Endothelial cell (in vitro differentiated cells): ENCODE measurements around the gene KCNJ6. TPM values are rescaled to one million over a fixed set of nuclear protein-coding genes. Genes with fewer than 3 reads are reported as not detected.

Experiments
- DNase-seq: peaks from one replicate; pipeline ENCODE4 v3.0.0; 2021; ENCODE audit warnings: low spot score
- H3K27ac Mint-ChIP-seq: one replicate; pipeline ENCODE4 v1.8.0; 2021; ENCODE audit warnings: mixed read lengths, inconsistent platforms; ENCODE audit not compliant: unreplicated experiment
- H3K27me3 Mint-ChIP-seq: one replicate; pipeline ENCODE4 v1.8.0; 2021; ENCODE audit warnings: mild to moderate bottlenecking, moderate library complexity, mixed read lengths, inconsistent platforms; ENCODE audit not compliant: unreplicated experiment
- H3K36me3 Mint-ChIP-seq: one replicate; pipeline ENCODE4 v1.8.0; 2021; ENCODE audit warnings: mild to moderate bottlenecking, low read depth, mixed read lengths, inconsistent platforms; ENCODE audit not compliant: unreplicated experiment
- H3K4me1 Mint-ChIP-seq: one replicate; pipeline ENCODE4 v1.8.0; 2021; ENCODE audit warnings: mild to moderate bottlenecking, mixed read lengths, inconsistent platforms; ENCODE audit not compliant: unreplicated experiment
- H3K4me3 Mint-ChIP-seq: one replicate; pipeline ENCODE4 v1.8.0; 2021; ENCODE audit warnings: mild to moderate bottlenecking, mixed read lengths, inconsistent platforms; ENCODE audit not compliant: unreplicated experiment
- H3K9me3 Mint-ChIP-seq: one replicate; pipeline ENCODE4 v1.8.0; 2021; ENCODE audit warnings: mixed read lengths, inconsistent platforms; ENCODE audit not compliant: unreplicated experiment
- total RNA-seq: library from RNA; stranded (reverse); fragmentation: NEBNext Ultra II Directional; extraction: Animal tissue kit (Norgen Biotek cat#: 25700); gene quantifications from one replicate; pipeline ENCODE4 v1.2.1, GENCODE V29; 2021; ENCODE audit not compliant: unreplicated experiment
- TF ChIP-seq, protein P1 (sequence below): fragments of 200-600 bp; sonication (generic); IDR thresholded peaks from one replicate; pipeline ENCODE4 v1.5.0; 2021; ENCODE audit warnings: antibody characterized with exemption; ENCODE audit not compliant: unreplicated experiment

Gene KCNJ6
- total RNA-seq, 1 donor from 2014 or later = 0.41 TPM

DNA sequence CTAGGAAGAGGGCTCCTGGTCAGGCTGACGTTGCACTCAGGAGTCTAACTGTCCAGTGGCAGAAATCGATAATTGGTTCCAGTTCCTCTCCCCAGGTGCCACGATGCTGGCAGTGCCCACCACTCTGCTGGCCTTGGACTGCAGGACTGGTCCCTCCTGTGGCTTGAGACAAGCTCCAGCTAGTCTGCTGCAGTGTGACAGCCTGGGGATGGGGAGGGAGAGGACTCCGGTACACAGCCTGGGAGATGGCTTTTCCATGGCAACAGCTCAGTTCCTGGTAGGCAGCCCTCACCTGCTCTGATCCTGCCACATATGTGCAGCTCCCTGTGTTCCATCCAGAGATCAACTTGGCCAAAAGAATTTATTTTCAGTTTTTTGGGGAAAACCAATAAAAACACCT lies 239.3 kb downstream of the KCNJ6 start:
- no peak for DNase-seq
- H3K9me3 Mint-ChIP-seq = no peaks in the 10 kb centered on the region
- TF ChIP-seq, protein P1, sequence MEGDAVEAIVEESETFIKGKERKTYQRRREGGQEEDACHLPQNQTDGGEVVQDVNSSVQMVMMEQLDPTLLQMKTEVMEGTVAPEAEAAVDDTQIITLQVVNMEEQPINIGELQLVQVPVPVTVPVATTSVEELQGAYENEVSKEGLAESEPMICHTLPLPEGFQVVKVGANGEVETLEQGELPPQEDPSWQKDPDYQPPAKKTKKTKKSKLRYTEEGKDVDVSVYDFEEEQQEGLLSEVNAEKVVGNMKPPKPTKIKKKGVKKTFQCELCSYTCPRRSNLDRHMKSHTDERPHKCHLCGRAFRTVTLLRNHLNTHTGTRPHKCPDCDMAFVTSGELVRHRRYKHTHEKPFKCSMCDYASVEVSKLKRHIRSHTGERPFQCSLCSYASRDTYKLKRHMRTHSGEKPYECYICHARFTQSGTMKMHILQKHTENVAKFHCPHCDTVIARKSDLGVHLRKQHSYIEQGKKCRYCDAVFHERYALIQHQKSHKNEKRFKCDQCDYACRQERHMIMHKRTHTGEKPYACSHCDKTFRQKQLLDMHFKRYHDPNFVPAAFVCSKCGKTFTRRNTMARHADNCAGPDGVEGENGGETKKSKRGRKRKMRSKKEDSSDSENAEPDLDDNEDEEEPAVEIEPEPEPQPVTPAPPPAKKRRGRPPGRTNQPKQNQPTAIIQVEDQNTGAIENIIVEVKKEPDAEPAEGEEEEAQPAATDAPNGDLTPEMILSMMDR = no peak
- H3K4me3 Mint-ChIP-seq = no peak overlapping the region
- peaks cover 2% of the 10 kb centered on the region for H3K27me3 Mint-ChIP-seq
- H3K36me3 Mint-ChIP-seq = peaks cover 8% of the 10 kb centered on the region
- H3K27ac Mint-ChIP-seq = no peak overlapping the region
- H3K4me1 Mint-ChIP-seq = peaks cover 14% of the 10 kb centered on the region

DNA sequence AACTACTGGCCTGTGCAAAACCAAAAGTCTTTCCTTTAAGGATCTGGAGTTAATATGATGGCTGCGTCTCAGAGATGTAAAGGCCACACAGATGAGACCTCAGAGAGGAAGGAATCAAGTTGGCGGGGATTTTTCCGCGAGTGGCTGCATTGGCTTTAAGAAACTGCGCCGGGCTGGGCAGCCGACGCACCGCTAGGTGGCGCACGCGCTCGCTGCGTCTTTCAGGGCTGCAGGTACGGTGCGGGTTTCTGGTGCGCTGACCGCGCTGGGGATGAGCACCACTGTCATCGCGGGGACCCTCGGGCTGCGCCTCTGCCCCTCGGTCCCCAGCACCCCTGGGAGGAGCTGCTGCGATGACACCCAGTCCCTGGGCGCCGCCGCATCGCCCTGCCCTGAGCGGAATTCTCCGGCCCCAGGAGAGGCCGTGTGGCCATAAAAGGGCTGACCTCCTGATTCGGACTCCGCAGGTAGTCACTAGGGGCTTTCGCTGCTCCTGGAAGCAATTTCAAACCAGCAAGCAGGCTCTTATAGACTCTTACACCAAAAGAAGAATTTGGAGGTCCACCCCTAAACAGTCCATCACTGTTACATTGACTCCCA lies 241.0 kb downstream of the KCNJ6 start:
- H3K4me1 Mint-ChIP-seq = peaks cover 14% of the 10 kb centered on the region
- no peak overlapping the region for H3K4me3 Mint-ChIP-seq
- peaks cover 2% of the 10 kb centered on the region for H3K27me3 Mint-ChIP-seq
- no peak overlapping the region for H3K27ac Mint-ChIP-seq
- peaks cover 8% of the 10 kb centered on the region for H3K36me3 Mint-ChIP-seq
- no peaks in the 10 kb centered on the region for H3K9me3 Mint-ChIP-seq
- DNase-seq = peak; percentile 77
- TF ChIP-seq, protein P1 = peak; percentile 94

DNA sequence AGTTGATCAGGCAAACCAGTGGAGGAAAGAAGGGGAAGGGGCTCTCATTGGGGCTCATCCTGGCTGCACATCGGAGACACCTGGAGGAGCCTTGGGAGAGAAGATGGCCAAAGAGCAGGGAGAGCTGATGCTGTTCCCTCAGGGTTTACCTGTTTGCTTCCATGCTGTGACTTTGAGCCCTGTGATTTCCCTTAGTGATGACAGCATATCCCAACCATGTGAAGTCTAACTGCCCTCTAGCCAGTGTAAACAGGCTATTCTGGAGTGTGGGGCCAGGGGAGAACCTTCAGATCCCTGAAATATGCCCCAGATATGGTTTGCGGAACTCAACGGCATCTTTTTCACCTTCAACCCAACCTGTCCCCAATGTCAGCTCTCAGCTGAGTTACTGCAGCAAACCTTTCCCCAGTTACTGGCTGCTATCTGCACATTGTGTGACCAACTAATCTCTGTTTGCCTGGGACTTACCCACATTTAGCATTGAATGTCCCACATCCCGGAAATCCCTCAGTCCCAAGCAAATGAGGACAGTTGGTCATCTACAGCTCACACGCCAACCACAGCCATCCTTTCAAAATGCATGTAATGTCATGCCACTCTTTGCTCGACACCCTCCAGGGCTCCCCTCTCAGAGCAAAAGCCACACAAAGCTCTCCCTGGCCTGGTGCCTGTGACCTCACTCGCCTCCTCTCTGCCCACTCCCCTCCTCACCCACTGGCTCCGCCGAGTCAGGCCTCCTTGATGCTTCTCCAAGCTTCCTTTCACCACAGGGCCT lies 242.3 kb downstream of the KCNJ6 start:
- Mint-ChIP-seq H3K36me3 (peaks cover 8% of the 10 kb centered on the region), H3K9me3 (no peaks in the 10 kb centered on the region), H3K27me3 (peaks cover 2% of the 10 kb centered on the region), H3K27ac (no peak overlapping the region), H3K4me1 (peaks cover 14% of the 10 kb centered on the region), H3K4me3 (no peak overlapping the region)
- no peak for DNase-seq
- TF ChIP-seq, protein P1 = no peak

DNA sequence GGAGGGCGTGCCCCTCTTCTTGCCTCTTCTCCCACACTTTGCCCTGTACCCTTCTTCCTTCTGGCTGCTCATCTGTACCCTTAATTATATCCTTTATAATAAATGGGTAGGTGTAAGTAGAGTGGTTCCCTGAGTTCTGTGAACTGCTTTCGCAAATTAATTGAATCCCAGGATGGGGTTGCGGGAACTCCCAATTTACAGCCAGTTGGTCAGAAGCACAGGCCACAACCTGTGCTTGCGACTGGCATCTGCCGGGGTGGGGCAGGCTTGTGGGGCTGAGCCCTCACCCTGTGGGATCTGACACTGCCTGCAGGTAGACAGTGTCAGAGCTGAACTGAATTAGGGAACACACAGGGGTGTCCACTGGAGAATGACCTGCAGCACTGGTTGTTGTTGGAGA lies 244.9 kb downstream of the KCNJ6 start:
- H3K36me3 Mint-ChIP-seq = no peaks in the 10 kb centered on the region
- H3K9me3 Mint-ChIP-seq = no peaks in the 10 kb centered on the region
- peaks cover 2% of the 10 kb centered on the region for H3K27me3 Mint-ChIP-seq
- H3K27ac Mint-ChIP-seq = no peak overlapping the region
- TF ChIP-seq, protein P1 = no peak
- H3K4me1 Mint-ChIP-seq = peaks cover 18% of the 10 kb centered on the region
- no peak overlapping the region for H3K4me3 Mint-ChIP-seq
- no peak for DNase-seq

DNA sequence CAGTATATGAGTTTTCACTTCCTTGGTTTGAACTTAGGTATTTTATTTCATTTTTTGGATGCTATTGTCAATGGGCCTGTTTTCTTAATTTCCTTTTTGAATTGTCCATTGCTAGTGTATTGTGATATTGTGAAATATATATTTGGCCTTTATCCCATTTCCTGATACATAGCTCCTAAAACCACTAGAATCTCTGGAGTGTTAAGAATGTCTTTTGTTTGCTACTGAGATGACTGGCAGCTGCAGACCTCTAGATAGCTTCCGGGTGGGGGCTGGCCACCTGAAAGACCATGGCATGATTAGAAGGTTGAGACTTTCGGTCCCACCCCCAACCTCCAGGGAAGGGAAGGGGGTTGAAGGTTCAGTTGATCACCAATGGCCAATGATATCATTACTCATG lies 245.4 kb downstream of the KCNJ6 start:
- TF ChIP-seq, protein P1 = no peak
- Mint-ChIP-seq H3K4me1 (peaks cover 18% of the 10 kb centered on the region), H3K36me3 (no peaks in the 10 kb centered on the region), H3K27me3 (peaks cover 2% of the 10 kb centered on the region), H3K27ac (no peak overlapping the region), H3K4me3 (no peak overlapping the region), H3K9me3 (no peaks in the 10 kb centered on the region)
- no peak for DNase-seq
